Endothelial cell of umbilical vein (primary cell): ENCODE results near the gene TMEM135. TPM values are rescaled to one million over a fixed set of nuclear protein-coding genes. Genes with fewer than 3 reads are reported as not detected.

ENCODE experiments used
- BruUV-seq: library from RNA; stranded (reverse); fragments of 400-500 nt; replicated peaks from 2 replicates; lab custom pipeline; 2021; lab: Mats Ljungman, UMichigan
- CTCF ChIA-PET: fragments of 300-600, 350-600 bp; sonication (Branson Sonifier 250); formaldehyde crosslinking; loops from one replicate; lab custom pipeline; 2021; ENCODE audit warnings: antibody characterized with exemption, inconsistent platforms; lab: Charles Lee
- POLR2A ChIA-PET: fragments of 300-600, 350-600 bp; sonication (Branson Sonifier 250); formaldehyde crosslinking; loops from one replicate; lab custom pipeline; 2021; ENCODE audit warnings: antibody characterized with exemption, inconsistent platforms; lab: Charles Lee
- DNase-seq: peaks from one replicate; pipeline ENCODE4 v3.0.0-alpha.2; 2011; ENCODE audit warnings: low read depth, low spot score
- FAIRE-seq: peaks from 2 replicates; lab custom pipeline; 2011; peaks lifted over from hg19 to GRCh38; lab: Jason Lieb, UNC
- H2AFZ ChIP-seq: 2 replicates; pipeline ENCODE4 v1.6.0; 2012; ENCODE audit warnings: low read depth, low read length, control low read depth, inconsistent platforms
- H3K27ac ChIP-seq: 2 replicates; pipeline ENCODE4 v1.5.1; 2011; ENCODE audit warnings: low read depth, mild to moderate bottlenecking, control low read depth, low read length, moderate library complexity; ENCODE audit not compliant: insufficient read depth
- H3K27me3 ChIP-seq, 2 experiments: 2 replicates each; pipeline versions ENCODE4 v1.6.0 to v1.6.1; 2011; ENCODE audit warnings: low read length in 2 of 2, mixed read lengths in 1 of 2; ENCODE audit not compliant: control insufficient read depth in 2 of 2, insufficient read depth in 2 of 2
- H3K36me3 ChIP-seq, 2 experiments: 2 replicates in 1 of 2; 3 replicates in 1 of 2; pipeline ENCODE4 v1.5.1; 2011; ENCODE audit warnings: low read length in 2 of 2, mild to moderate bottlenecking in 1 of 2, moderate library complexity in 1 of 2; ENCODE audit not compliant: control insufficient read depth in 2 of 2, insufficient read depth in 2 of 2; ENCODE audit errors: extremely low read depth in 1 of 2
- H3K4me1 ChIP-seq: 3 replicates; pipeline ENCODE4 v1.5.1; 2011; ENCODE audit warnings: mild to moderate bottlenecking, low read length; ENCODE audit not compliant: control insufficient read depth, insufficient read depth; ENCODE audit errors: extremely low read depth
- H3K4me2 ChIP-seq: 2 replicates; pipeline ENCODE4 v1.6.1; 2011; ENCODE audit warnings: low read length, control low read depth, mixed read lengths; ENCODE audit not compliant: insufficient read depth
- H3K4me3 ChIP-seq, 3 experiments: fragments of 200-600 bp in 1 of 3; sonication (generic), shearing (Covaris generic) in 1 of 3; replicated peaks in 1 of 3; 2 replicates each; pipeline ENCODE4 v1.5.1; 2011 to 2016; ENCODE audit warnings: control low read depth in 3 of 3, low read length in 3 of 3, mild to moderate bottlenecking in 2 of 3, inconsistent platforms in 1 of 3, low read depth in 1 of 3, moderate library complexity in 1 of 3; ENCODE audit not compliant: insufficient read depth in 1 of 3
- H3K79me2 ChIP-seq: 2 replicates; pipeline ENCODE4 v1.6.0; 2012; ENCODE audit warnings: low read length, inconsistent platforms; ENCODE audit not compliant: control insufficient read depth, insufficient read depth
- H3K9ac ChIP-seq: replicated peaks from 2 replicates; pipeline ENCODE3; 2011; ENCODE audit warnings: low read length, control low read depth; ENCODE audit not compliant: insufficient read depth; ENCODE audit errors: extremely low read depth
- H3K9me1 ChIP-seq: replicated peaks from 3 replicates; pipeline ENCODE4 v1.6.0; 2011; ENCODE audit warnings: mild to moderate bottlenecking, low read length; ENCODE audit not compliant: control insufficient read depth, insufficient read depth; ENCODE audit errors: extremely low read depth
- H3K9me3 ChIP-seq: replicated peaks from 2 replicates; pipeline ENCODE4 v1.5.1; 2012; ENCODE audit warnings: low read length, inconsistent platforms; ENCODE audit not compliant: control insufficient read depth, insufficient read depth
- H4K20me1 ChIP-seq: replicated peaks from 2 replicates; pipeline ENCODE3; 2011; ENCODE audit warnings: mild to moderate bottlenecking, low read length; ENCODE audit not compliant: control insufficient read depth, insufficient read depth; ENCODE audit errors: extremely low read depth
- EZH2 ChIP-seq: IDR thresholded peaks from 2 replicates; pipeline ENCODE4 v1.6.1; 2012; ENCODE audit warnings: borderline replicate concordance, low read depth, mild to moderate bottlenecking, moderate library complexity, low read length, inconsistent platforms; ENCODE audit not compliant: severe bottlenecking
- FOS ChIP-seq: IDR thresholded peaks from 2 replicates; pipeline ENCODE4 v1.6.1; 2011; ENCODE audit warnings: mild to moderate bottlenecking, low read length, moderate library complexity, borderline replicate concordance; ENCODE audit not compliant: insufficient read depth
- GATA2 ChIP-seq: IDR thresholded peaks from 2 replicates; pipeline ENCODE4 v1.7.0; 2011; ENCODE audit warnings: low read depth, mild to moderate bottlenecking, moderate library complexity, mixed read lengths, low read length; ENCODE audit not compliant: insufficient read length, insufficient read depth
- JUN ChIP-seq: IDR thresholded peaks from 2 replicates; pipeline ENCODE4 v1.6.1; 2011; ENCODE audit warnings: borderline replicate concordance, low read depth; ENCODE audit not compliant: insufficient read length, insufficient read depth
- POLR2A ChIP-seq: IDR thresholded peaks from 2 replicates; pipeline ENCODE4 v1.6.1; 2012; ENCODE audit warnings: low read depth, mild to moderate bottlenecking, control low read depth, low read length
- POLR2AphosphoS5 ChIP-seq: IDR thresholded peaks from 2 replicates; pipeline ENCODE4 v1.6.1; 2012; ENCODE audit warnings: low read depth, mild to moderate bottlenecking, control low read depth, low read length, moderate library complexity; ENCODE audit not compliant: insufficient read depth
- dilution Hi-C: fragments of 300-500 bp; cut with MboI; formaldehyde crosslinking; loops from one replicate; pipeline ENCODE4 v1.15.0; 2019; ENCODE audit warnings: low sequenced_read_pairs; ENCODE audit not compliant: extremely low pct_ligation_motif_present
- intact Hi-C: fragments of 100-400 bp; cut with micrococcal nuclease; formaldehyde crosslinking; loops from one replicate; pipeline ENCODE4 v1.10.0; 2022
- polyA plus RNA-seq, 4 experiments: library from polyadenylated mRNA; depleted of rRNA in 3 of 4; stranded (reverse) in 3 of 4; unstranded in 1 of 4; fragments of >200 nt; gene quantifications; 2 replicates each; pipeline versions ENCODE4 v1.2.1 to v1.2.3, GENCODE V29; 2011 to 2012; ENCODE audit warnings: missing spikeins in 1 of 4
- total RNA-seq: library from RNA; stranded (reverse); gene quantifications from 2 replicates; pipeline ENCODE4 v1.2.3, GENCODE V29; 2021
- TF ChIP-seq, protein P1 (sequence below), 2 donors: IDR thresholded peaks; 1 replicate in 1 of 2; 2 replicates in 1 of 2; pipeline ENCODE4 v1.5.1; 2011; ENCODE audit warnings: low read length in 2 of 2, mild to moderate bottlenecking in 2 of 2, moderate library complexity in 2 of 2, control low read depth in 1 of 2, inconsistent platforms in 1 of 2, low read depth in 1 of 2; ENCODE audit not compliant: insufficient read depth in 1 of 2; ENCODE audit errors: extremely low read depth in 1 of 2
- TF ChIP-seq, protein P2 (sequence below): IDR thresholded peaks from 2 replicates; pipeline ENCODE4 v1.6.1; 2011; ENCODE audit not compliant: insufficient read depth, insufficient read length

TMEM135 gene
- total and polyA plus RNA-seq, 2 donors (not counting 3 experiments of a cell fraction or from before 2014, with no cell fraction given) = 12.3 to 33.2 TPM

DNA sequence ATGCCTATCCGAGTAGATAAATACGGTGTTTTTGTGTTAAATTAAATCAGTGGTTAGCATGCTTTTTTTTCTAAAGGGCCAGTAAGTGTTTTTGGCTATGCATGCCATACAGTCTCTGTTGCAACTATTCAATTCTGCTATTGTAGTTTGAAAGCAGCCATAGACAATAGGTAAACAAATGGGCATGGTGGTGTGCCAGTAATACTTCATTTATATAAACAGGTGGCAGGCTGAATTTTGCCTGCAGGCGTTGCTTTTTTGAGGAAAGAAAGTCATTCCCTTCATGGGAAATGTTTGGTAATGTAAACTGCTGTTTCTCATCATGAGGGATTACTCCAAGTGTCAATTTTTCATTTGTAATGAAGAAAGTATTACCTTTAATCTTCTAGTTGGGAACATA, 106.5 kb downstream of the TMEM135 start:
- DNase-seq (no peak), FAIRE-seq (no peak)
- Histone ChIP-seq H3K79me2 (no peaks in the 10 kb centered on the region), H3K27me3 (no peaks in the 10 kb centered on the region), H3K9ac (no peak overlapping the region), H2AFZ (no peak overlapping the region), H3K4me2 (no peak overlapping the region), H3K27ac (no peak overlapping the region), H3K36me3 (no peaks in the 10 kb centered on the region), H3K4me3 (no peak overlapping the region), H3K9me1 (no peaks in the 10 kb centered on the region), H3K4me1 (peaks cover 8% of the 10 kb centered on the region), H4K20me1 (no peaks in the 10 kb centered on the region), H3K9me3 (no peaks in the 10 kb centered on the region)
- BruUV-seq = no TSS peak
- dilution Hi-C loops = no loop called here
- intact Hi-C loops = no loop called here
- TF ChIP-seq EZH2 (no peak), FOS (no peak), POLR2A (no peak), JUN (no peak), GATA2 (no peak), POLR2AphosphoS5 (no peak)
- TF ChIP-seq, protein P1, sequence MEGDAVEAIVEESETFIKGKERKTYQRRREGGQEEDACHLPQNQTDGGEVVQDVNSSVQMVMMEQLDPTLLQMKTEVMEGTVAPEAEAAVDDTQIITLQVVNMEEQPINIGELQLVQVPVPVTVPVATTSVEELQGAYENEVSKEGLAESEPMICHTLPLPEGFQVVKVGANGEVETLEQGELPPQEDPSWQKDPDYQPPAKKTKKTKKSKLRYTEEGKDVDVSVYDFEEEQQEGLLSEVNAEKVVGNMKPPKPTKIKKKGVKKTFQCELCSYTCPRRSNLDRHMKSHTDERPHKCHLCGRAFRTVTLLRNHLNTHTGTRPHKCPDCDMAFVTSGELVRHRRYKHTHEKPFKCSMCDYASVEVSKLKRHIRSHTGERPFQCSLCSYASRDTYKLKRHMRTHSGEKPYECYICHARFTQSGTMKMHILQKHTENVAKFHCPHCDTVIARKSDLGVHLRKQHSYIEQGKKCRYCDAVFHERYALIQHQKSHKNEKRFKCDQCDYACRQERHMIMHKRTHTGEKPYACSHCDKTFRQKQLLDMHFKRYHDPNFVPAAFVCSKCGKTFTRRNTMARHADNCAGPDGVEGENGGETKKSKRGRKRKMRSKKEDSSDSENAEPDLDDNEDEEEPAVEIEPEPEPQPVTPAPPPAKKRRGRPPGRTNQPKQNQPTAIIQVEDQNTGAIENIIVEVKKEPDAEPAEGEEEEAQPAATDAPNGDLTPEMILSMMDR (IDR thresholded peaks at IDR 0.05; ENCODE audit: extremely low read depth in 1 of 2, insufficient read depth in 1 of 2, low read depth in 1 of 2, low read length in 2 of 2) = no peak
- TF ChIP-seq, protein P2, sequence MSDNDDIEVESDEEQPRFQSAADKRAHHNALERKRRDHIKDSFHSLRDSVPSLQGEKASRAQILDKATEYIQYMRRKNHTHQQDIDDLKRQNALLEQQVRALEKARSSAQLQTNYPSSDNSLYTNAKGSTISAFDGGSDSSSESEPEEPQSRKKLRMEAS = no peak
- CTCF ChIA-PET = no interaction called here
- POLR2A ChIA-PET = no interaction called here
